ENCODE results near the gene CDSN. TPM values are rescaled to one million over a fixed set of nuclear protein-coding genes. Genes with fewer than 3 reads are reported as not detected.

The CDSN gene
- total RNA-seq, 1 donor from 2014 or later = not detected

GRCh38 chr6:31158140-31158862 is 38.1 kb upstream of the CDSN start, which contains the start of gene TCF19:
TSS of gene TCF19 (plus strand) at chr6:31158589. CDS start at chr6:31159470, 881 bp downstream.
- Mint-ChIP-seq H3K4me1 (peaks cover 26% of the 10 kb centered on the region), H3K9me3 (no peaks in the 10 kb centered on the region), H3K27ac (peak within 1 kb of the TSS; percentile 85), H3K4me3 (peak within 1 kb of the TSS; percentile 77), H3K27me3 (ENCODE audit: low read depth) (no peaks in the 10 kb centered on the region), H3K36me3 (peaks cover 8% of the 10 kb centered on the region)
- DNase-seq (ENCODE audit: low spot score in 2 of 2, unreplicated experiment in 2 of 2) = peak; percentile 99
- TF ChIP-seq CTCF (IDR thresholded peaks at IDR 0.05; ENCODE audit: unreplicated experiment) = no peak

- no peaks in the 10 kb centered on the region for H3K9me3 Mint-ChIP-seq
- no peak for DNase-seq (ENCODE audit: low spot score in 2 of 2, unreplicated experiment in 2 of 2)
- TF ChIP-seq CTCF (IDR thresholded peaks at IDR 0.05; ENCODE audit: unreplicated experiment) = no peak
- H3K4me1 Mint-ChIP-seq = peaks cover 26% of the 10 kb centered on the region
- H3K4me3 Mint-ChIP-seq = peak within 1 kb of the TSS; percentile 77
- peaks cover 8% of the 10 kb centered on the region for H3K36me3 Mint-ChIP-seq
- H3K27ac Mint-ChIP-seq = peak within 1 kb of the TSS; percentile 85
- H3K27me3 Mint-ChIP-seq (ENCODE audit: low read depth) = no peaks in the 10 kb centered on the region
These were observed 37.4 kb upstream of the CDSN start, which contains the start of gene CCHCR1 for GRCh38 chr6:31157513-31158139. TSS of gene CCHCR1 (minus strand) at chr6:31157802. CDS start at chr6:31157600, 202 bp downstream.

GRCh38 chr6:31156641-31157040 is 36.4 kb upstream of the CDSN start:
- H3K36me3 Mint-ChIP-seq = peaks cover 8% of the 10 kb centered on the region
- peaks cover 26% of the 10 kb centered on the region for H3K4me1 Mint-ChIP-seq
- no peak overlapping the region for H3K27ac Mint-ChIP-seq
- no peak for TF ChIP-seq CTCF (IDR thresholded peaks at IDR 0.05; ENCODE audit: unreplicated experiment)
- H3K27me3 Mint-ChIP-seq (ENCODE audit: low read depth) = no peaks in the 10 kb centered on the region
- no peak overlapping the region for H3K4me3 Mint-ChIP-seq
- DNase-seq (ENCODE audit: low spot score in 2 of 2, unreplicated experiment in 2 of 2) = no peak
- H3K9me3 Mint-ChIP-seq = no peaks in the 10 kb centered on the region

- TF ChIP-seq CTCF (IDR thresholded peaks at IDR 0.05; ENCODE audit: unreplicated experiment) = no peak
- Mint-ChIP-seq H3K4me1 (peaks cover 21% of the 10 kb centered on the region), H3K9me3 (no peaks in the 10 kb centered on the region), H3K4me3 (no peak overlapping the region), H3K27me3 (ENCODE audit: low read depth) (no peaks in the 10 kb centered on the region), H3K27ac (no peak overlapping the region), H3K36me3 (peaks cover 16% of the 10 kb centered on the region)
- no peak for DNase-seq (ENCODE audit: low spot score in 2 of 2, unreplicated experiment in 2 of 2)
These were observed 34.2 kb upstream of the CDSN start for GRCh38 chr6:31154436-31154835.

GRCh38 chr6:31152781-31153180 is 32.5 kb upstream of the CDSN start:
- no peak overlapping the region for H3K27ac Mint-ChIP-seq
- H3K27me3 Mint-ChIP-seq (ENCODE audit: low read depth) = no peaks in the 10 kb centered on the region
- TF ChIP-seq CTCF (IDR thresholded peaks at IDR 0.05; ENCODE audit: unreplicated experiment) = no peak
- H3K9me3 Mint-ChIP-seq = no peaks in the 10 kb centered on the region
- no peak overlapping the region for H3K4me3 Mint-ChIP-seq
- peaks cover 20% of the 10 kb centered on the region for H3K36me3 Mint-ChIP-seq
- H3K4me1 Mint-ChIP-seq = peaks cover 8% of the 10 kb centered on the region
- no peak for DNase-seq (ENCODE audit: low spot score in 2 of 2, unreplicated experiment in 2 of 2)
